H1 (cell line): ENCODE data around the gene ZNF511. TPM values are rescaled to one million over a fixed set of nuclear protein-coding genes. Genes with fewer than 3 reads are reported as not detected.
A peak's percentile ranks its signal among the peaks of the same experiment; 100 is the strongest.

Experiments used
- CTCF ChIA-PET: fragments of 300-600 bp; sonication (Branson Sonifier 250); formaldehyde crosslinking; loops from one replicate; lab custom pipeline; 2021; ENCODE audit not compliant: partially characterized antibody; lab: Charles Lee
- POLR2A ChIA-PET: fragments of 300-600 bp; sonication (Branson Sonifier 250); formaldehyde crosslinking; loops from one replicate; lab custom pipeline; 2021; ENCODE audit warnings: inconsistent platforms; ENCODE audit not compliant: partially characterized antibody; lab: Charles Lee
- DNase-seq, 2 experiments: peaks; one replicate each; pipeline versions ENCODE4 v3.0.0 to v3.0.0-alpha.2; 2010 to 2022; ENCODE audit warnings: low spot score in 2 of 2, low read depth in 1 of 2, mixed read lengths in 1 of 2
- FAIRE-seq: peaks from 2 replicates; lab custom pipeline; 2011; peaks lifted over from hg19 to GRCh38; lab: Jason Lieb, UNC
- H2AFZ ChIP-seq: 2 replicates; pipeline ENCODE4 v1.8.1; 2012; ENCODE audit warnings: low read length, inconsistent platforms
- H2AK5ac ChIP-seq: 2 replicates; pipeline ENCODE4 v1.6.1; 2013; ENCODE audit warnings: low read depth, low read length
- H2BK120ac ChIP-seq: replicated peaks from 2 replicates; pipeline ENCODE3; 2013; ENCODE audit warnings: low read depth, low read length, inconsistent platforms
- H2BK12ac ChIP-seq: 2 replicates; pipeline ENCODE4 v1.6.1; 2013; ENCODE audit warnings: low read depth, low read length
- H2BK15ac ChIP-seq: 2 replicates; pipeline ENCODE4 v1.6.1; 2013; ENCODE audit warnings: low read length
- H2BK20ac ChIP-seq: 2 replicates; pipeline ENCODE4 v1.6.1; 2013; ENCODE audit warnings: low read length
- H2BK5ac ChIP-seq: 2 replicates; pipeline ENCODE4 v1.6.1; 2013; ENCODE audit warnings: low read depth, low read length
- H3K14ac ChIP-seq: 2 replicates; pipeline ENCODE4 v1.6.1; 2013; ENCODE audit warnings: inconsistent platforms; ENCODE audit not compliant: insufficient read length
- H3K18ac ChIP-seq: 2 replicates; pipeline ENCODE4 v1.6.1; 2013; ENCODE audit warnings: low read length; ENCODE audit errors: extremely low read depth
- H3K23ac ChIP-seq: 2 replicates; pipeline ENCODE4 v1.6.1; 2013; ENCODE audit warnings: inconsistent platforms; ENCODE audit not compliant: insufficient read length
- H3K23me2 ChIP-seq: 2 replicates; pipeline ENCODE4 v1.6.1; 2013; ENCODE audit warnings: low read depth, low read length
- H3K27ac ChIP-seq: 2 replicates; pipeline ENCODE4 v1.6.1; 2011; ENCODE audit warnings: low read depth, low read length, inconsistent platforms
- H3K27me3 ChIP-seq, 4 experiments: replicated peaks in 1 of 4; 1 replicate in 1 of 4; 2 replicates in 3 of 4; pipeline versions ENCODE4 v1.6.1 to v1.8.1; 2011 to 2013; ENCODE audit warnings: low read length in 3 of 4, mild to moderate bottlenecking in 3 of 4, inconsistent platforms in 2 of 4, mixed read lengths in 2 of 4, moderate library complexity in 1 of 4; ENCODE audit not compliant: control insufficient read depth in 3 of 4, insufficient read depth in 3 of 4; ENCODE audit errors: extremely low read depth in 1 of 4
- H3K36me3 ChIP-seq, 4 experiments: 2 replicates each; pipeline versions ENCODE4 v1.6.1 to v1.8.1; 2011 to 2013; ENCODE audit warnings: mild to moderate bottlenecking in 4 of 4, low read length in 3 of 4, moderate library complexity in 2 of 4, control low read depth in 1 of 4, inconsistent platforms in 1 of 4; ENCODE audit not compliant: insufficient read depth in 4 of 4, control insufficient read depth in 2 of 4
- H3K4ac ChIP-seq: replicated peaks from 2 replicates; pipeline ENCODE3; 2013; ENCODE audit warnings: low read length, low read depth, mixed read lengths, inconsistent platforms; ENCODE audit not compliant: insufficient read length
- H3K4me1 ChIP-seq, 4 experiments: replicated peaks in 1 of 4; 1 replicate in 1 of 4; 2 replicates in 3 of 4; pipeline versions ENCODE4 v1.6.1 to v1.8.1; 2011 to 2013; ENCODE audit warnings: low read length in 3 of 4, inconsistent platforms in 2 of 4, mixed read lengths in 1 of 4; ENCODE audit not compliant: insufficient read depth in 4 of 4, control insufficient read depth in 3 of 4
- H3K4me2 ChIP-seq, 2 experiments: 2 replicates each; pipeline versions ENCODE4 v1.6.1 to v1.8.1; 2011 to 2013; ENCODE audit warnings: low read depth in 2 of 2, low read length in 2 of 2, control low read depth in 1 of 2, inconsistent platforms in 1 of 2, mild to moderate bottlenecking in 1 of 2; ENCODE audit not compliant: insufficient read depth in 1 of 2
- H3K4me3 ChIP-seq, 4 experiments: fragments of 200-600, 300-600 bp in 1 of 4; sonication (generic), shearing (Covaris generic), sonication (Bioruptor Twin) in 1 of 4; 2 replicates each; pipeline versions ENCODE4 v1.5.1 to v1.8.1; 2011 to 2016; ENCODE audit warnings: low read length in 4 of 4, low read depth in 3 of 4, control low read depth in 2 of 4, inconsistent platforms in 2 of 4, mild to moderate bottlenecking in 2 of 4, mixed read lengths in 1 of 4, moderate library complexity in 1 of 4; ENCODE audit not compliant: insufficient read depth in 2 of 4; ENCODE audit errors: extremely low read depth in 1 of 4
- H3K56ac ChIP-seq: replicated peaks from 2 replicates; pipeline ENCODE3; 2013; ENCODE audit warnings: low read depth, mild to moderate bottlenecking, mixed read lengths, low read length, inconsistent platforms; ENCODE audit not compliant: insufficient read length
- H3K79me1 ChIP-seq: 2 replicates; pipeline ENCODE4 v1.6.1; 2013; ENCODE audit warnings: low read depth, low read length, control low read depth
- H3K79me2 ChIP-seq, 2 experiments: 2 replicates each; pipeline versions ENCODE4 v1.6.1 to v1.8.1; 2012 to 2013; ENCODE audit warnings: low read length in 2 of 2, mild to moderate bottlenecking in 2 of 2, inconsistent platforms in 1 of 2; ENCODE audit not compliant: insufficient read depth in 2 of 2, control insufficient read depth in 1 of 2
- H3K9ac ChIP-seq, 4 experiments: replicated peaks in 1 of 4; 1 replicate in 1 of 4; 2 replicates in 3 of 4; pipeline versions ENCODE4 v1.6.1 to v1.8.1; 2011 to 2013; ENCODE audit warnings: low read depth in 3 of 4, low read length in 3 of 4, control low read depth in 2 of 4, mild to moderate bottlenecking in 2 of 4, moderate library complexity in 2 of 4, inconsistent platforms in 1 of 4; ENCODE audit errors: extremely low read depth in 1 of 4
- H3K9me3 ChIP-seq, 2 experiments: 2 replicates each; pipeline versions ENCODE4 v1.6.1 to v1.8.1; 2012 to 2013; ENCODE audit warnings: mild to moderate bottlenecking in 2 of 2, moderate library complexity in 2 of 2, control low read depth in 1 of 2, inconsistent platforms in 1 of 2, low read depth in 1 of 2, low read length in 1 of 2, mixed read lengths in 1 of 2; ENCODE audit not compliant: insufficient read depth in 2 of 2
- H4K20me1 ChIP-seq, 2 experiments: replicated peaks in 1 of 2; 2 replicates each; pipeline versions ENCODE3 to v1.8.1; 2011 to 2013; ENCODE audit warnings: inconsistent platforms in 2 of 2, low read length in 2 of 2, mild to moderate bottlenecking in 1 of 2; ENCODE audit not compliant: insufficient read depth in 2 of 2, control insufficient read depth in 1 of 2
- H4K5ac ChIP-seq: 2 replicates; pipeline ENCODE4 v1.6.1; 2013; ENCODE audit warnings: low read length, low read depth, mixed read lengths, inconsistent platforms; ENCODE audit not compliant: insufficient read length
- H4K8ac ChIP-seq: 2 replicates; pipeline ENCODE4 v1.8.0; 2013; ENCODE audit warnings: mild to moderate bottlenecking, moderate library complexity, low read length, inconsistent platforms; ENCODE audit not compliant: insufficient read depth; ENCODE audit errors: extremely low read depth
- H4K91ac ChIP-seq: replicated peaks from 2 replicates; pipeline ENCODE3; 2013; ENCODE audit warnings: low read length, mixed read lengths, inconsistent platforms; ENCODE audit not compliant: insufficient read length
- ASH2L ChIP-seq: fragments of 200-600, 300-600 bp; sonication (generic); IDR thresholded peaks from one replicate; pipeline ENCODE4 v1.7.1; 2017; ENCODE audit warnings: low read length
- EGR1 ChIP-seq: IDR thresholded peaks from 2 replicates; pipeline ENCODE4 v1.6.1; 2011; ENCODE audit warnings: low read depth, low read length, borderline replicate concordance
- HDAC2 ChIP-seq, 2 experiments: fragments of 300-600 bp in 1 of 2; sonication (generic) in 1 of 2; IDR thresholded peaks; 2 replicates each; pipeline ENCODE4 v1.6.1; 2011 to 2012; ENCODE audit warnings: low read depth in 2 of 2, low read length in 2 of 2, mild to moderate bottlenecking in 2 of 2, moderate library complexity in 2 of 2, borderline replicate concordance in 1 of 2, inconsistent platforms in 1 of 2
- MAX ChIP-seq: IDR thresholded peaks from 2 replicates; pipeline ENCODE4 v1.6.1; 2012; ENCODE audit warnings: inconsistent platforms
- PHF8 ChIP-seq: fragments of 200-600 bp; sonication (generic); conservative IDR thresholded peaks from 2 replicates; pipeline ENCODE4 v1.7.1; 2012; ENCODE audit warnings: low read depth, mild to moderate bottlenecking, inconsistent platforms, low read length, moderate library complexity
- SIX5 ChIP-seq: IDR thresholded peaks from 2 replicates; pipeline ENCODE4 v1.6.1; 2011; ENCODE audit warnings: mild to moderate bottlenecking, low read depth, low read length
- SP1 ChIP-seq: IDR thresholded peaks from 2 replicates; pipeline ENCODE4 v1.6.1; 2011; ENCODE audit warnings: low read depth, low read length
- TAF1 ChIP-seq: IDR thresholded peaks from 2 replicates; pipeline ENCODE4 v1.6.1; 2011; ENCODE audit warnings: mild to moderate bottlenecking, low read depth, low read length
- TEAD4 ChIP-seq: IDR thresholded peaks from 2 replicates; pipeline ENCODE4 v1.6.1; 2012; ENCODE audit warnings: low read depth, low read length, inconsistent platforms, mixed read lengths
- WGBS, 2 experiments: shearing (Covaris generic) in 1 of 2; methylation state at CpG; one replicate each; pipeline versions ENCODE4 v1.1.6 to v1.1.7; 2013 to 2015; ENCODE audit warnings: low lambda C conversion rate in 2 of 2, mixed read lengths in 2 of 2, inconsistent platforms in 1 of 2, low coverage in 1 of 2, missing lambda C conversion rate in 1 of 2; ENCODE audit not compliant: insufficient replicate concordance in 2 of 2, insufficient coverage in 1 of 2, insufficient read length in 1 of 2; ENCODE audit errors: extremely low coverage in 1 of 2, missing lambda C conversion rate in 1 of 2; 5-methylcytosine and 5-hydroxymethylcytosine counted together
- polyA plus RNA-seq, 7 experiments: library from polyadenylated mRNA; depleted of rRNA in 3 of 7; stranded (reverse) in 5 of 7; unstranded in 2 of 7; fragments of >200 nt in 5 of 7; fragments of 200-250 nt in 2 of 7; gene quantifications; 1 replicate in 5 of 7; 2 replicates in 1 of 7; 4 replicates in 1 of 7; pipeline versions ENCODE4 v1.2.1 to v1.2.3, GENCODE V29; 2011 to 2013; ENCODE audit warnings: missing spikeins in 2 of 7, mixed read lengths in 2 of 7
- total RNA-seq: library from RNA; stranded (reverse); fragmentation: NEBNext Ultra II Directional; extraction: Animal tissue kit (Norgen Biotek cat#: 25700); gene quantifications from 2 replicates; pipeline ENCODE4 v1.2.1, GENCODE V29; 2021

ZNF511 gene
- total and polyA plus RNA-seq, 2 of the 8 experiments (the other 6 are each of a cell fraction or from before 2014, with no cell fraction given): 55.4 to 71.7 TPM

- Histone ChIP-seq H3K23me2 (peaks cover 6% of the 10 kb centered on the region; the same call in 1 of the 2 replicates), H3K4me3 (peak within 1 kb of the TSS; percentile 51 to 78 (median 68)), H3K4me2 (peak within 1 kb of the TSS; percentile 76 to 80), H3K14ac (no peak within 1 kb of the TSS), H4K8ac (peak within 1 kb of the TSS; percentile 83), H4K91ac (peak within 1 kb of the TSS; percentile 54), H2BK15ac (peak within 1 kb of the TSS; percentile 98; the same call in 1 of the 2 replicates), H2BK12ac (0 out of 2 replicates have a peak within 1 kb of the TSS, but pooled peaks have one; percentile 27), H4K5ac (peak within 1 kb of the TSS; percentile 95), H2BK120ac (peak within 1 kb of the TSS; percentile 54), H2BK5ac (peak within 1 kb of the TSS; percentile 52; the same call in 1 of the 2 replicates), H3K4ac (peak within 1 kb of the TSS; percentile 91), H3K4me1 (peaks cover 0 to 6% (median 3%) of the 10 kb centered on the region in 4 experiments; a peak in 4 of 7 replicates), H3K79me2 (no peaks in the 10 kb centered on the region), H3K9me3 (no peaks in the 10 kb centered on the region), H3K79me1 (no peaks in the 10 kb centered on the region; the same call in 1 of the 2 replicates), H4K20me1 (peaks cover 7 to 16% of the 10 kb centered on the region in 2 experiments), H3K36me3 (peaks cover 3 to 7% (median 6%) of the 10 kb centered on the region in 4 experiments; a peak in 7 of 8 replicates), H3K27me3 (peaks cover 0 to 19% (median 7%) of the 10 kb centered on the region in 4 experiments; a peak in 5 of 7 replicates), H3K56ac (peak within 1 kb of the TSS; percentile 46), H3K9ac (peak within 1 kb of the TSS; percentile 46 to 90 (median 67); a peak in 6 of 7 replicates), H3K23ac (no peak within 1 kb of the TSS), H2BK20ac (no peak within 1 kb of the TSS), H3K27ac (no peak within 1 kb of the TSS; the same call in 1 of the 2 replicates), H3K18ac (peak within 1 kb of the TSS; percentile 93), H2AK5ac (no peak within 1 kb of the TSS), H2AFZ (peak within 1 kb of the TSS; percentile 19; the same call in 1 of the 2 replicates)
- DNase-seq (peak; percentile 67 to 95), FAIRE-seq (no peak)
- CTCF ChIA-PET: interaction anchor here (0.6 to 4.9 kb wide), 4 partner anchors 12 to 28 kb away, joined by 3 to 57 read pairs (median 9); no protein-coding TSS in a partner anchor
- WGBS, 2 experiments: 4% methylated on average over 49 of the region's 83 CpGs; no CpG with 5 or more reads in 1 of the 2 experiments
- POLR2A ChIA-PET: interaction anchor here (0.9 to 5.0 kb wide), 14 partner anchors 11 to 50 kb away, joined by 3 to 38 read pairs (median 6); partner anchors contain the start of genes CALY, ECHS1 and PRAP1
- TF ChIP-seq SP1: no peak
- TF ChIP-seq PHF8: peak; percentile 93
- peak; percentile 27; the same call in 1 of the 2 replicates for TF ChIP-seq MAX
- peak; percentile 59 for TF ChIP-seq ASH2L
- peak; percentile 62; the same call in 1 of the 2 replicates for TF ChIP-seq TAF1
- TF ChIP-seq HDAC2 (IDR thresholded peaks at IDR 0.05; ENCODE audit: borderline replicate concordance in 1 of 2, low read depth in 2 of 2, low read length in 2 of 2): 0 out of 4 replicates have a peak, but pooled peaks of 1 of the 2 experiments have one; percentile 34
- no peak for TF ChIP-seq SIX5
- TF ChIP-seq EGR1: peak; percentile 89; the same call in 1 of the 2 replicates
- 0 out of 2 replicates have a peak, but pooled peaks have one; percentile 34 for TF ChIP-seq TEAD4
These were observed 48.8 kb downstream of the ZNF511 start, which contains the start of gene FUOM for GRCh38 chr10:133357285-133358161. TSS of gene FUOM (minus strand) at chr10:133358019. CDS start at chr10:133358007, 12 bp downstream.
